ENCODE measurements around the gene FGF18. TPM values are rescaled to one million over a fixed set of nuclear protein-coding genes. Genes with fewer than 3 reads are reported as not detected.

FGF18 gene
- total RNA-seq, 1 experiment from 2014 or later, result 0.94 TPM

DNA sequence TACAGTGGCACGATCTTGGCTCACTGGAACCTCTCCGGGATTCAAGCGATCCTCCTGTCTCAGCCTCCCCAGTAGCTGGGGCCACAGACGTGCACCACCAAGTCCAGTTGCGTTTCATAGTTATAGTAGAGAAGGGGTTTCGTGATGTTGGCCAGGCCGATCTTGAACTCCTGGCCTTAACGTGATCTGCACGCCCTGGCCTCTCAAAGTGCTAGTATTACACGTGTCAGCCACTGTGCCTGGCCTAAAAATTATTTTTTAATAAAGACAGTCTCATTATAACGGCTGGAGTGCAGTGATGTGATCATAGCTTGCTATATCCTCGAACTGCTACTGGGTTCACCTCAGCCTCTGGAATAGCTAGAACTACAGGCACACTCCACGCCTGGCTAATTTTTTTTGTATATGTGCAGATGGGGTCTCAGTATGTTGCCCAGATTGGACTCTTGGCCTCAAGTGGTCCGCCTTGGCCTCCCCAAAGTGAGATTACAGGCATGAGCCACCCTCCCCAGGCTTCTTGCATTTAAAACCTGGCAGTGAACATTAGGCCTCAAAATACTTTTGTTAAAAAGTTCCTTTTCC, 27.4 kb upstream of the FGF18 start:
- Histone ChIP-seq H3K14ac (ENCODE audit: insufficient read depth, low read length) (no peak overlapping the region), H2BK20ac (ENCODE audit: low read depth, low read length, poor library complexity, severe bottlenecking) (no peak overlapping the region), H3K4me1 (ENCODE audit: insufficient read depth, low read length) (0 out of 2 replicates have a peak, but pooled peaks cover 4% of the 10 kb centered on the region), H2BK15ac (ENCODE audit: low read depth, low read length) (no peak overlapping the region), H3K27me3 (ENCODE audit: insufficient read depth, low read length) (no peaks in the 10 kb centered on the region), H4K20me1 (ENCODE audit: control insufficient read depth, insufficient read depth, insufficient read length) (no peaks in the 10 kb centered on the region), H4K8ac (replicated peaks; ENCODE audit: insufficient read length, low read depth, low read length) (no peak overlapping the region), H3K23me2 (ENCODE audit: insufficient read length, low read depth, low read length, poor library complexity, severe bottlenecking) (no peaks in the 10 kb centered on the region), H3K79me2 (ENCODE audit: insufficient read depth, low read length) (peaks cover 91% of the 10 kb centered on the region), H3K79me1 (ENCODE audit: insufficient read depth, low read depth, low read length, poor library complexity, severe bottlenecking) (no peaks in the 10 kb centered on the region), H3T11ph (ENCODE audit: low read length) (no peak overlapping the region), H2AFZ (ENCODE audit: low read length) (no peak overlapping the region), H3K9me3 (ENCODE audit: control insufficient read depth, low read depth, low read length) (no peaks in the 10 kb centered on the region), H3K56ac (ENCODE audit: insufficient read length, low read depth, low read length) (no peak overlapping the region), H2BK120ac (ENCODE audit: low read depth, low read length, poor library complexity, severe bottlenecking) (no peak overlapping the region), H2BK5ac (ENCODE audit: insufficient read length, low read length) (no peak overlapping the region), H3K27ac (ENCODE audit: insufficient read length, low read depth, low read length) (no peak overlapping the region), H4K5ac (ENCODE audit: insufficient read length, low read depth, low read length) (no peak overlapping the region), H4K91ac (ENCODE audit: insufficient read length, low read depth, low read length) (no peak overlapping the region), H3K4ac (ENCODE audit: low read depth, low read length) (no peak overlapping the region), H3K18ac (ENCODE audit: insufficient read length, low read depth, low read length) (no peak overlapping the region), H3K9ac (ENCODE audit: extremely low read depth, insufficient read length, low read length) (no peak overlapping the region), H2BK12ac (ENCODE audit: insufficient read length, low read depth, low read length) (no peak overlapping the region), H3K4me2 (ENCODE audit: insufficient read depth, insufficient read length, low read length) (peak overlapping the region; percentile 67), H2AK5ac (ENCODE audit: insufficient read length, low read length) (no peak overlapping the region), H3K23ac (ENCODE audit: insufficient read length, low read depth, low read length) (no peak overlapping the region)
- WGBS (ENCODE audit: extremely low coverage, insufficient read length, low lambda C conversion rate), result no CpG with 5 or more reads among the region's 14 CpGs
- H3K27ac Mint-ChIP-seq, result peak overlapping the region in 1 of 3 experiments; percentile 58; a peak in 1 of 7 replicates
- peaks cover 42 to 67% of the 10 kb centered on the region in 2 experiments for H3K4me1 Mint-ChIP-seq
- H3K27me3 Mint-ChIP-seq (ENCODE audit: low read depth), result peaks cover 5% of the 10 kb centered on the region
- no peak for DNase-seq
- peaks cover 4 to 11% of the 10 kb centered on the region in 2 experiments for H3K9me3 Mint-ChIP-seq
- peak overlapping the region; percentile 29 to 71 for H3K4me3 Mint-ChIP-seq
- TF ChIP-seq CTCF (conservative IDR thresholded peaks at IDR 0.05), result no peak
- H3K36me3 Mint-ChIP-seq (ENCODE audit: insufficient read depth in 1 of 3, low read depth in 3 of 3), result peaks cover 75 to 95% (median 94%) of the 10 kb centered on the region in 3 experiments
